Esophagus muscularis mucosa (tissue), 4 donors: ENCODE measurements around the gene MAST4. TPM values are rescaled to one million over a fixed set of nuclear protein-coding genes. Genes with fewer than 3 reads are reported as not detected.

Experiments
- DNase-seq: peaks from one replicate; pipeline ENCODE4 v3.0.0-alpha.2; 2017; ENCODE audit errors: extremely low spot score
- H3K27ac ChIP-seq, 4 donors: fragments of 200-600 bp; sonication (generic); replicated peaks in 1 of 4; 1 replicate in 3 of 4; 2 replicates in 1 of 4; pipeline ENCODE4 v1.5.1; 2016 to 2019; ENCODE audit warnings: mild to moderate bottlenecking in 1 of 4
- H3K27me3 ChIP-seq, 4 donors: fragments of 200-600 bp; sonication (generic); one replicate each; pipeline versions ENCODE4 v1.5.1 to v1.6.0; 2016 to 2019
- H3K36me3 ChIP-seq, 4 donors: fragments of 200-600 bp; sonication (generic); one replicate each; pipeline ENCODE4 v1.5.1; 2016 to 2019
- H3K4me1 ChIP-seq, 4 donors: fragments of 200-600 bp; sonication (generic); one replicate each; pipeline ENCODE4 v1.5.1; 2016 to 2019
- H3K4me3 ChIP-seq, 4 donors: fragments of 200-600 bp; sonication (generic); 1 replicate in 2 of 4; 2 replicates in 2 of 4; pipeline ENCODE4 v1.5.1; 2016 to 2019; ENCODE audit warnings: mild to moderate bottlenecking in 4 of 4, moderate library complexity in 1 of 4
- H3K9me3 ChIP-seq, 4 donors: fragments of 200-600 bp; sonication (generic); 1 replicate in 3 of 4; 2 replicates in 1 of 4; pipeline ENCODE4 v1.5.1; 2016 to 2019
- CTCF ChIP-seq, 3 experiments: fragments of 200-600 bp in 2 of 3; fragments of 450-650 bp in 1 of 3; sonication (generic) in 2 of 3; IDR thresholded peaks; one replicate each; pipeline ENCODE4 v1.5.1; 2017 to 2019; ENCODE audit warnings: antibody characterized with exemption in 3 of 3, mild to moderate bottlenecking in 2 of 3, moderate library complexity in 1 of 3
- EP300 ChIP-seq: sonication (generic); formaldehyde crosslinking; IDR thresholded peaks from one replicate; pipeline ENCODE4 v1.6.1; 2017; ENCODE audit warnings: antibody characterized with exemption
- POLR2A ChIP-seq: fragments of 450-650 bp; IDR thresholded peaks from one replicate; pipeline ENCODE4 v1.6.1; 2017; ENCODE audit warnings: antibody characterized with exemption, moderate library complexity, mild to moderate bottlenecking, low read depth
- POLR2AphosphoS5 ChIP-seq, 2 donors: sonication (generic); formaldehyde crosslinking; IDR thresholded peaks; one replicate each; pipeline ENCODE4 v1.6.1; 2017; ENCODE audit warnings: antibody characterized with exemption in 2 of 2
- WGBS: methylation state at CpG from one replicate; pipeline ENCODE4 v1.1.5; 2018; 5-methylcytosine and 5-hydroxymethylcytosine counted together
- intact Hi-C: fragments of 100-400 bp; cut with DNase I; formaldehyde crosslinking; loops from one replicate; pipeline ENCODE4 v1.15.1; 2023
- total RNA-seq, 4 donors: library from RNA; depleted of rRNA; stranded (reverse); fragments of >200 nt; gene quantifications; one replicate each; pipeline versions ENCODE4 v1.1.0 to v1.2.1, GENCODE V29; 2016

Gene MAST4
- total RNA-seq, 4 donors from 2014 or later: 26.2 to 39.7 (median 35.8) TPM

GRCh38 chr5:66960369-66961137 lies 364.4 kb downstream of the MAST4 start:
- H3K4me1 ChIP-seq: peaks cover 6 to 32% (median 29%) of the 10 kb centered on the region in 4 donors
- no peak for TF ChIP-seq POLR2A
- intact Hi-C loops: no loop called here
- H3K9me3 ChIP-seq: no peaks in the 10 kb centered on the region
- 36% methylated on average over 7 of the region's 7 CpGs for WGBS
- no peaks in the 10 kb centered on the region for H3K27me3 ChIP-seq
- no peak for DNase-seq
- H3K27ac ChIP-seq: peak overlapping the region in 1 of 4 donors; percentile 79
- peak overlapping the region; percentile 20 to 53 (median 48) for H3K4me3 ChIP-seq
- H3K36me3 ChIP-seq: no peaks in the 10 kb centered on the region

- intact Hi-C loops: no loop called here
- WGBS: 50% methylated on average over 1 of the region's 1 CpG
- Histone ChIP-seq H3K4me1 (peaks cover 6 to 27% (median 22%) of the 10 kb centered on the region in 4 donors), H3K9me3 (no peaks in the 10 kb centered on the region), H3K27me3 (no peaks in the 10 kb centered on the region), H3K27ac (no peak overlapping the region), H3K4me3 (no peak overlapping the region), H3K36me3 (no peaks in the 10 kb centered on the region)
- TF ChIP-seq POLR2AphosphoS5 (IDR thresholded peaks at IDR 0.05) (no peak), EP300 (no peak), POLR2A (no peak), CTCF (IDR thresholded peaks at IDR 0.05) (no peak)
- DNase-seq: peak; percentile 70
These were observed 367.4 kb downstream of the MAST4 start for GRCh38 chr5:66963559-66963971.

GRCh38 chr5:66966439-66966838 lies 370.2 kb downstream of the MAST4 start:
- no peak for DNase-seq
- Histone ChIP-seq H3K4me1 (peaks cover 0 to under 1% (median 0%) of the 10 kb centered on the region in 4 donors), H3K27me3 (no peaks in the 10 kb centered on the region), H3K27ac (no peak overlapping the region), H3K9me3 (no peaks in the 10 kb centered on the region), H3K4me3 (no peak overlapping the region), H3K36me3 (no peaks in the 10 kb centered on the region)
- intact Hi-C loops: no loop called here
- TF ChIP-seq CTCF (IDR thresholded peaks at IDR 0.05) (no peak), EP300 (no peak), POLR2AphosphoS5 (IDR thresholded peaks at IDR 0.05) (no peak), POLR2A (no peak)

GRCh38 chr5:66967102-66967501 lies 370.9 kb downstream of the MAST4 start:
- Histone ChIP-seq H3K9me3 (no peaks in the 10 kb centered on the region), H3K4me1 (peaks cover 0 to 3% (median 0%) of the 10 kb centered on the region in 4 donors), H3K4me3 (no peak overlapping the region), H3K36me3 (no peaks in the 10 kb centered on the region), H3K27me3 (no peaks in the 10 kb centered on the region), H3K27ac (no peak overlapping the region)
- TF ChIP-seq CTCF (IDR thresholded peaks at IDR 0.05) (no peak), EP300 (no peak), POLR2A (no peak), POLR2AphosphoS5 (IDR thresholded peaks at IDR 0.05) (no peak)
- WGBS: 71% methylated on average over 3 of the region's 3 CpGs
- DNase-seq: no peak
- intact Hi-C loops: no loop called here

- Histone ChIP-seq H3K27ac (no peak overlapping the region), H3K9me3 (no peaks in the 10 kb centered on the region), H3K36me3 (no peaks in the 10 kb centered on the region), H3K4me3 (no peak overlapping the region), H3K4me1 (peaks cover 0 to 3% (median 0%) of the 10 kb centered on the region in 4 donors), H3K27me3 (no peaks in the 10 kb centered on the region)
- DNase-seq: no peak
- intact Hi-C loops: no loop called here
- WGBS: 93% methylated on average over 4 of the region's 4 CpGs
- no peak for TF ChIP-seq POLR2A
These were observed 371.7 kb downstream of the MAST4 start for GRCh38 chr5:66967826-66968262.
